Measurements from ENCODE around the gene DMD.

The DMD gene

GRCh38 chrX:31074522-31074921 lies 2136.8 kb downstream of the DMD start:
- no peak for DNase-seq
- no CpG with 5 or more reads among the region's 2 CpGs for WGBS (ENCODE audit: extremely low coverage, insufficient coverage, insufficient read length)

GRCh38 chrX:31071725-31072124 lies 2139.6 kb downstream of the DMD start, which contains the start of gene FTHL17:
TSS of gene FTHL17 (minus strand) at chrX:31072041. CDS start at chrX:31071953, 88 bp downstream.
- DNase-seq: no peak
- H3K14ac ChIP-seq (ENCODE audit: low read length): no peak within 1 kb of the TSS
- no peaks in the 10 kb centered on the region for H3K9me3 ChIP-seq (ENCODE audit: insufficient read depth, low read depth, low read length)
- H3K4me3 ChIP-seq (ENCODE audit: low read depth, low read length): no peak within 1 kb of the TSS
- no peak within 1 kb of the TSS for H3K27ac ChIP-seq (ENCODE audit: low read depth, low read length)
- H3K4me2 ChIP-seq (ENCODE audit: low read length): no peak within 1 kb of the TSS
- H3K4me1 ChIP-seq (ENCODE audit: control insufficient read depth in 1 of 2, insufficient read depth in 2 of 2, low read length in 2 of 2): no peaks in the 10 kb centered on the region
- H3K79me1 ChIP-seq (ENCODE audit: low read length): no peaks in the 10 kb centered on the region
- H4K8ac ChIP-seq (ENCODE audit: low read depth, low read length): no peak within 1 kb of the TSS
- H3K23ac ChIP-seq (ENCODE audit: low read length): no peak within 1 kb of the TSS
- no peak within 1 kb of the TSS for H3K18ac ChIP-seq (ENCODE audit: low read length)
- H2AFZ ChIP-seq (ENCODE audit: insufficient read depth, low read length, poor library complexity): no peak within 1 kb of the TSS
- no peak within 1 kb of the TSS for H3K4ac ChIP-seq (ENCODE audit: low read depth, low read length)
- no peak within 1 kb of the TSS for H3K9ac ChIP-seq (ENCODE audit: low read length)
- H2AK5ac ChIP-seq (ENCODE audit: low read length): no peak within 1 kb of the TSS
- WGBS (ENCODE audit: extremely low coverage, insufficient coverage, insufficient read length): no CpG with 5 or more reads among the region's 33 CpGs
- no peaks in the 10 kb centered on the region for H3K79me2 ChIP-seq (ENCODE audit: control insufficient read depth, insufficient read depth, low read length, poor library complexity)
- no peak within 1 kb of the TSS for H4K91ac ChIP-seq (ENCODE audit: low read depth, low read length)
- no peaks in the 10 kb centered on the region for H3K36me3 ChIP-seq (ENCODE audit: control insufficient read depth in 1 of 2, insufficient read depth in 2 of 2, low read length in 2 of 2)
- H2BK12ac ChIP-seq (ENCODE audit: low read length): no peak within 1 kb of the TSS
- H2BK5ac ChIP-seq (ENCODE audit: low read depth, low read length, poor library complexity): no peak within 1 kb of the TSS
- no peak within 1 kb of the TSS for H2BK120ac ChIP-seq (ENCODE audit: insufficient read depth, low read length, poor library complexity)
- H4K12ac ChIP-seq (ENCODE audit: low read depth, low read length): no peak within 1 kb of the TSS
- H3K27me3 ChIP-seq (ENCODE audit: insufficient read depth, low read length): no peaks in the 10 kb centered on the region

More at GRCh38 chrX:31074522-31074921, 2136.8 kb downstream of the DMD start:
- Histone ChIP-seq H4K12ac (ENCODE audit: low read depth, low read length) (no peak overlapping the region), H3K79me2 (ENCODE audit: control insufficient read depth, insufficient read depth, low read length, poor library complexity) (no peaks in the 10 kb centered on the region), H4K8ac (ENCODE audit: low read depth, low read length) (no peak overlapping the region), H3K23ac (ENCODE audit: low read length) (no peak overlapping the region), H3K27ac (ENCODE audit: low read depth, low read length) (no peak overlapping the region), H4K91ac (ENCODE audit: low read depth, low read length) (no peak overlapping the region), H3K36me3 (ENCODE audit: control insufficient read depth in 1 of 2, insufficient read depth in 2 of 2, low read length in 2 of 2) (no peaks in the 10 kb centered on the region), H3K4me1 (ENCODE audit: control insufficient read depth in 1 of 2, insufficient read depth in 2 of 2, low read length in 2 of 2) (no peaks in the 10 kb centered on the region), H3K79me1 (ENCODE audit: low read length) (no peaks in the 10 kb centered on the region), H2AFZ (ENCODE audit: insufficient read depth, low read length, poor library complexity) (no peak overlapping the region), H3K14ac (ENCODE audit: low read length) (no peak overlapping the region), H3K9me3 (ENCODE audit: insufficient read depth, low read depth, low read length) (no peaks in the 10 kb centered on the region), H2AK5ac (ENCODE audit: low read length) (no peak overlapping the region), H3K18ac (ENCODE audit: low read length) (no peak overlapping the region), H2BK120ac (ENCODE audit: insufficient read depth, low read length, poor library complexity) (no peak overlapping the region), H2BK12ac (ENCODE audit: low read length) (no peak overlapping the region), H3K4me2 (ENCODE audit: low read length) (no peak overlapping the region), H3K27me3 (ENCODE audit: insufficient read depth, low read length) (no peaks in the 10 kb centered on the region), H3K4ac (ENCODE audit: low read depth, low read length) (no peak overlapping the region), H3K9ac (ENCODE audit: low read length) (no peak overlapping the region), H3K4me3 (ENCODE audit: low read depth, low read length) (no peak overlapping the region), H2BK5ac (ENCODE audit: low read depth, low read length, poor library complexity) (no peak overlapping the region)

GRCh38 chrX:31071262-31071661 lies 2140.1 kb downstream of the DMD start:
- Histone ChIP-seq H3K4ac (ENCODE audit: low read depth, low read length) (no peak overlapping the region), H2BK12ac (ENCODE audit: low read length) (no peak overlapping the region), H3K4me3 (ENCODE audit: low read depth, low read length) (no peak overlapping the region), H3K9ac (ENCODE audit: low read length) (no peak overlapping the region), H3K4me1 (ENCODE audit: control insufficient read depth in 1 of 2, insufficient read depth in 2 of 2, low read length in 2 of 2) (no peaks in the 10 kb centered on the region), H3K9me3 (ENCODE audit: insufficient read depth, low read depth, low read length) (no peaks in the 10 kb centered on the region), H2AFZ (ENCODE audit: insufficient read depth, low read length, poor library complexity) (no peak overlapping the region), H3K23ac (ENCODE audit: low read length) (no peak overlapping the region), H3K18ac (ENCODE audit: low read length) (no peak overlapping the region), H4K8ac (ENCODE audit: low read depth, low read length) (no peak overlapping the region), H2BK5ac (ENCODE audit: low read depth, low read length, poor library complexity) (no peak overlapping the region), H3K79me1 (ENCODE audit: low read length) (no peaks in the 10 kb centered on the region), H3K27ac (ENCODE audit: low read depth, low read length) (no peak overlapping the region), H4K12ac (ENCODE audit: low read depth, low read length) (no peak overlapping the region), H2AK5ac (ENCODE audit: low read length) (no peak overlapping the region), H3K27me3 (ENCODE audit: insufficient read depth, low read length) (no peaks in the 10 kb centered on the region), H2BK120ac (ENCODE audit: insufficient read depth, low read length, poor library complexity) (no peak overlapping the region), H3K36me3 (ENCODE audit: control insufficient read depth in 1 of 2, insufficient read depth in 2 of 2, low read length in 2 of 2) (no peaks in the 10 kb centered on the region), H3K4me2 (ENCODE audit: low read length) (no peak overlapping the region), H4K91ac (ENCODE audit: low read depth, low read length) (no peak overlapping the region), H3K79me2 (ENCODE audit: control insufficient read depth, insufficient read depth, low read length, poor library complexity) (no peaks in the 10 kb centered on the region), H3K14ac (ENCODE audit: low read length) (no peak overlapping the region)
- no CpG with 5 or more reads among the region's 18 CpGs for WGBS (ENCODE audit: extremely low coverage, insufficient coverage, insufficient read length)
- no peak for DNase-seq

GRCh38 chrX:31070057-31070468 lies 2141.3 kb downstream of the DMD start:
- Histone ChIP-seq H3K27me3 (ENCODE audit: insufficient read depth, low read length) (no peaks in the 10 kb centered on the region), H3K79me2 (ENCODE audit: control insufficient read depth, insufficient read depth, low read length, poor library complexity) (no peaks in the 10 kb centered on the region), H3K4me3 (ENCODE audit: low read depth, low read length) (no peak overlapping the region), H3K36me3 (ENCODE audit: control insufficient read depth in 1 of 2, insufficient read depth in 2 of 2, low read length in 2 of 2) (no peaks in the 10 kb centered on the region), H4K12ac (ENCODE audit: low read depth, low read length) (no peak overlapping the region), H3K18ac (ENCODE audit: low read length) (no peak overlapping the region), H3K4me2 (ENCODE audit: low read length) (no peak overlapping the region), H2BK5ac (ENCODE audit: low read depth, low read length, poor library complexity) (no peak overlapping the region), H3K9me3 (ENCODE audit: insufficient read depth, low read depth, low read length) (no peaks in the 10 kb centered on the region), H3K4ac (ENCODE audit: low read depth, low read length) (no peak overlapping the region), H2BK12ac (ENCODE audit: low read length) (no peak overlapping the region), H2AK5ac (ENCODE audit: low read length) (no peak overlapping the region), H3K4me1 (ENCODE audit: control insufficient read depth in 1 of 2, insufficient read depth in 2 of 2, low read length in 2 of 2) (no peaks in the 10 kb centered on the region), H3K79me1 (ENCODE audit: low read length) (no peaks in the 10 kb centered on the region), H3K14ac (ENCODE audit: low read length) (no peak overlapping the region), H2AFZ (ENCODE audit: insufficient read depth, low read length, poor library complexity) (no peak overlapping the region), H4K91ac (ENCODE audit: low read depth, low read length) (no peak overlapping the region), H3K23ac (ENCODE audit: low read length) (no peak overlapping the region), H2BK120ac (ENCODE audit: insufficient read depth, low read length, poor library complexity) (no peak overlapping the region), H3K9ac (ENCODE audit: low read length) (no peak overlapping the region), H4K8ac (ENCODE audit: low read depth, low read length) (no peak overlapping the region), H3K27ac (ENCODE audit: low read depth, low read length) (no peak overlapping the region)
- no peak for DNase-seq

Measured in trophoblast cell (in vitro differentiated cells and primary cell).